ENCODE results near the gene STAG3.
"Not testable (repeated sequence)": the region's sequence is repeated elsewhere in the genome, so short reads cannot be mapped to it uniquely, and the experiment has no call there.

The STAG3 gene

DNA sequence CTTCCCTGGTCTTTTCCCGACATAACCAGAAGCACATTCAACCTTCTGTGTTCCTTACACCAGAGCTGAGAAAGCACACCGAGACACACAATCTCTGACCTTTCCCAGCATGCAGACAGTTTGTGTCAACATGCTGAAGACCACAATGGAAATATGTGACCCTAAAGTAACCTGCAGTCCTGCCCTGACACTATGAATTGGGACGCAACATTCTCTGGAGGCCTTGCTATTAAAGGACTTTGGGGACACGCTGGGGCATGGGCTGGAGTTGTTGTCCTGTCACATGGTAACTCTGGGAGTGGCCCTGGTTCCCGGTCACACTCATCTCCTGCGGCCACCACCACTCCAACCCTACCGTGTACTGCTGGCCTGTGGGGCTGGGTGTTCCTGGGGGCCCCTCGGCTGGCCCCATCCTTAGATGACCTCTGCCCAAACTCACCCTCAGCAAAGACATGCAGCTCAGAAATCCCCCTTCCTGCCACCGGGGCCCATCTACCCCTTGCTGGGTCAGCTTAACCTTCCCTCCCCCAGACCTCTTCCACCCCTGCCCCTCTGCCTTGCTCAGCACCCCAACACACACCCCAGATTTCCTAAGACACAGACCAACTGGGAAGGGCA lies 67.4 kb downstream of the STAG3 start:
- H3K4me3 Mint-ChIP-seq: peak overlapping the region; percentile 45
- not testable (repeated sequence) for H3K27ac Mint-ChIP-seq; H3K27me3 Mint-ChIP-seq (ENCODE audit: low read depth, poor library complexity); H3K9me3 Mint-ChIP-seq; DNase-seq; H3K36me3 Mint-ChIP-seq (ENCODE audit: low read depth)
- H3K4me1 Mint-ChIP-seq: peaks cover 53% of the 10 kb centered on the region

DNA sequence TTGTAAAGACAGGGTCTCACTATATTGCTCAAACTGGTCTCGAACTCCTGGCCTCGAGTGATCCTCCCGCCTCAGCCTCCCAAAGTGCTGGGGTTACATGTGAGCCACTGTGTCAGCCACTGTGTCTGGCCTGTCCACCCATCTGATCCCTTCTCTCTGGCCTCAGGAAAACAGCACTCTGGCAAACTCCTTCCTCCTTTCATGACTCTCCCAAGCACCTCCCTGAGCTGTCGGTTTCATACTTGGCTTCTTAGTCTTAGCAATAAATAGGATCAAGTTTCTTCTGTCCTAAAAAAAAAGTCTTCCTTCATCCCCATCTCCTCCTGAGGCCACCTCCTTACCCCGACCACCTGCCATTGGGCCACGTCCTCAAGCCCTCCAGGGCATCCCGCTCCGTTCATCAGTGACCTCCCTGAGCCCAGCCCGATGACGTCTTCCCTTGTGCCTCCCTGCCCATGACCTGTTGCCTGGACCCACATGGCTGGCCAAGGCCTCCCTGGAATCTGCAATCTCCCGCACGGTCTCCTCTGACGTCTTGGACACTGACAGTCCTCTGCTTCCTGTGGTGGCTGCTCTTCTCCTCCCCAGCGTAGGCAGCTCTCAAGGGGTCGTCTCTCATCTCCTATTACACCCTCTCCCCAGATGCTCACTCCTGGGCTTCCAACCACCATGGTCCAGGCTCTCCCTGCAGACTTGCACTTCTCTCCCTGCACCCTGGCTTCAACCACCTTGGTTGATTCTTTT lies 68.6 kb downstream of the STAG3 start:
- H3K4me3 Mint-ChIP-seq: peak overlapping the region; percentile 66
- DNase-seq: peak; percentile 21
- not testable (repeated sequence) for H3K27me3 Mint-ChIP-seq (ENCODE audit: low read depth, poor library complexity); H3K36me3 Mint-ChIP-seq (ENCODE audit: low read depth); H3K9me3 Mint-ChIP-seq
- peak overlapping the region; percentile 98 for H3K27ac Mint-ChIP-seq
- H3K4me1 Mint-ChIP-seq: peaks cover 53% of the 10 kb centered on the region

- peak overlapping the region; percentile 99 for H3K27ac Mint-ChIP-seq
Measured at GRCh38 chr7:100246865-100247137, 69.1 kb downstream of the STAG3 start.

GRCh38 chr7:100247152-100247757 lies 69.5 kb downstream of the STAG3 start:
- H3K4me3 Mint-ChIP-seq: peak overlapping the region; percentile 65

More at GRCh38 chr7:100246865-100247137, 69.1 kb downstream of the STAG3 start:
- not testable (repeated sequence) for DNase-seq; H3K9me3 Mint-ChIP-seq; H3K36me3 Mint-ChIP-seq (ENCODE audit: low read depth); H3K27me3 Mint-ChIP-seq (ENCODE audit: low read depth, poor library complexity)
- Mint-ChIP-seq H3K4me3 (peak overlapping the region; percentile 66), H3K4me1 (peaks cover 53% of the 10 kb centered on the region)

DNA sequence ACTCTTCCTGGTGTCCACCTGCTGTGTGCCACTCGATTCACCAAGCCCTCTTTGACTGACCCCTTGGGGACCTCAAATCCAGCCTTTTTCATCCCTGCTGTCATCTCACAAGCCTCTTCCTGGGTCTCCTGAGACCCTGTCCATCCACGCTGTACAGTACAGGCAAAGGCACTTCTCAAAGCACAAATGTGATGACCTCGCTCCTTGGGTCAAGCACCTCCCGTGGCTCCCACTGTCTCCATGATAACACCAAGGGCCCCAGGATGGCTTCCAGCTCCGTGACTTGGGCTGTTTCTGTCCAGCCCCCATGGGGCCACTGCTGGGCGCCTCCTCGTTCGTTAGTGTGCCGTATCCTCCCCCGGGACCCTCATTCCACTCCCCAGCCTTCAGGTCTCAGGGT lies 70.8 kb downstream of the STAG3 start:
- H3K4me1 Mint-ChIP-seq: peaks cover 48% of the 10 kb centered on the region
- no peak for TF ChIP-seq CTCF (IDR thresholded peaks at IDR 0.05)
- no peak overlapping the region for H3K27ac Mint-ChIP-seq
- no peak for DNase-seq
- no peak overlapping the region for H3K4me3 Mint-ChIP-seq
- H3K36me3 Mint-ChIP-seq (ENCODE audit: low read depth): peaks cover 9% of the 10 kb centered on the region
- H3K27me3 Mint-ChIP-seq (ENCODE audit: low read depth, poor library complexity): peaks cover 8% of the 10 kb centered on the region
- no peaks in the 10 kb centered on the region for H3K9me3 Mint-ChIP-seq

More at GRCh38 chr7:100247152-100247757, 69.5 kb downstream of the STAG3 start:
- no peaks in the 10 kb centered on the region for H3K9me3 Mint-ChIP-seq
- H3K27me3 Mint-ChIP-seq (ENCODE audit: low read depth, poor library complexity): peaks cover 8% of the 10 kb centered on the region
- TF ChIP-seq CTCF (IDR thresholded peaks at IDR 0.05): peak; percentile 23
- DNase-seq: peak; percentile 56
- H3K27ac Mint-ChIP-seq: peak overlapping the region; percentile 99
- H3K4me1 Mint-ChIP-seq: peaks cover 48% of the 10 kb centered on the region
- peaks cover 9% of the 10 kb centered on the region for H3K36me3 Mint-ChIP-seq (ENCODE audit: low read depth)

- DNase-seq: no peak
- no peak overlapping the region for H3K27ac Mint-ChIP-seq
- no peaks in the 10 kb centered on the region for H3K27me3 Mint-ChIP-seq (ENCODE audit: low read depth, poor library complexity)
- H3K9me3 Mint-ChIP-seq: no peaks in the 10 kb centered on the region
- H3K4me1 Mint-ChIP-seq: no peaks in the 10 kb centered on the region
- H3K36me3 Mint-ChIP-seq (ENCODE audit: low read depth): peaks cover 9% of the 10 kb centered on the region
- no peak for TF ChIP-seq CTCF (IDR thresholded peaks at IDR 0.05)
- no peak overlapping the region for H3K4me3 Mint-ChIP-seq
Measured at GRCh38 chr7:100257017-100257416, 79.3 kb downstream of the STAG3 start.

- H3K27me3 Mint-ChIP-seq (ENCODE audit: low read depth, poor library complexity); H3K27ac Mint-ChIP-seq; H3K4me1 Mint-ChIP-seq; H3K9me3 Mint-ChIP-seq; DNase-seq; H3K4me3 Mint-ChIP-seq: not testable (repeated sequence)
- peaks cover 23% of the 10 kb centered on the region for H3K36me3 Mint-ChIP-seq (ENCODE audit: low read depth)
Measured at GRCh38 chr7:100259984-100260383, 82.3 kb downstream of the STAG3 start.

GRCh38 chr7:100262896-100263295 lies 85.2 kb downstream of the STAG3 start:
- not testable (repeated sequence) for DNase-seq; H3K9me3 Mint-ChIP-seq; H3K4me3 Mint-ChIP-seq; H3K27ac Mint-ChIP-seq; H3K27me3 Mint-ChIP-seq (ENCODE audit: low read depth, poor library complexity)
- Mint-ChIP-seq H3K4me1 (peaks cover 17% of the 10 kb centered on the region), H3K36me3 (ENCODE audit: low read depth) (peaks cover 15% of the 10 kb centered on the region)

All from nephron progenitor cell (in vitro differentiated cells).